RPMI7951 (cell line): ENCODE measurements around the gene SRRM2. TPM values are rescaled to one million over a fixed set of nuclear protein-coding genes. Genes with fewer than 3 reads are reported as not detected.

Experiments
- DNase-seq: peaks from one replicate; pipeline ENCODE4 v3.0.0-alpha.2; 2012; ENCODE audit warnings: low read depth
- total RNA-seq: library from RNA; depleted of rRNA; stranded (reverse); fragments of >200 nt; shearing (Covaris generic); gene quantifications from 2 replicates; pipeline ENCODE4 v1.2.3, GENCODE V29; 2014

The SRRM2 gene
- total RNA-seq, 1 experiment from 2014 or later: 40.0 TPM

DNA sequence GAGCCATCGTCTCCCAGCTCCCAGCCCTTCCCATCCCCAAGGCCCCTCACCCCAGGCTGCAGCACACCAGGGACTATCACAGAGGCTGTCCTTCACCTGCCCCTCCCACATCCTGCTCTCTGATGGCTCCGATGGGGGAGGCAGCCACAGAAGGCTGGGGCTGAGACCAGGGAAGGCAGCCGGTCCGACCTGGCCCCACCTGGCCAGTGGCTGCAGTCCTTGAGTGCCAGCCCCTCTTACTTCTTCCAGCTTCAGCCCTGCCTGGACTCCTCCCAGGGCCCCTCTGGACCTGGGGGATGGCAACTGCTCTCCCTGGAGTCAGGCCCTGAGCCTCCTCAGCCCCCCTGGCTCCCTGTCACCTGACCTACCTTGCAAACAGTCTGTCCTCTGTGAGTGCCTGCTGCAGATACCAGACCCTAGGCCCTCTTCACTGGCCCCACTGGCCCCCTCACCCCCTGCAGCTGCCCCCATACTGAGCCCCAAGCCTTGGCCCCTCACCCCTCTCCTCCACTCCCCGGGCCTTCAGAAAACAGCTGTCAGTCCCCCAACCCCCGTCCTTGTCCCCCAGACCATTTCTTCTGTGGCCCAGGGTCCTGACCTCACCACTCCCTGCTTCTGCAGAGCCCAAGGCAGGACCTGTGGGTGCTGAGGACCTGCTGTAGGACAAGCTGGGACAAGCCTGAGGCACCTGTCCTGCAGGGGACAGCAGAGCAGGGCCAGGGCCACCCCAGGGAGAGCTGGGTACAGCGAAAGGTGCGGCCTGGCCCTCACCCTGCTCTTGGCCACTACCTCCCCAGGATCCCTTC lies 12.6 kb upstream of the SRRM2 start:
- no peak for DNase-seq

DNA sequence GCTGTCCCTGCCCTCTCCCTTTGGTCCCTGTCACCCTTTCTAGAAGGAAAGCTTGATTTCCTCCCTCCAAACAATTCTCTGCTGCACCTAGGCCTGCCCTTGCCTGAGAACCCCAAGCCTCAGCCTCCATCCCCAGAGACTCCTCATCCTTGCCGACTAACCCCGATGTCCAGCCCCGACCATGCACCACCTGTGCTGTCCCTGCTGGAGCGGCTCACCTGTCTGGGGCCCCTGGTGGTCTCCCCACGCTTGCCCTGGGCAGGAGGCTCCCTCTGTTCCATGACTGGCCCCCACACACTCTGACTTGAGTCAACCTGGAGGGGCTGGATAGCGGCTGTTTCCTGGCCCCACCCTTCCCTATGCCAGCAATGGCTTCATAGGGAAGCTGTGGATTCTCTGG lies 12.0 kb upstream of the SRRM2 start:
- DNase-seq: no peak

DNA sequence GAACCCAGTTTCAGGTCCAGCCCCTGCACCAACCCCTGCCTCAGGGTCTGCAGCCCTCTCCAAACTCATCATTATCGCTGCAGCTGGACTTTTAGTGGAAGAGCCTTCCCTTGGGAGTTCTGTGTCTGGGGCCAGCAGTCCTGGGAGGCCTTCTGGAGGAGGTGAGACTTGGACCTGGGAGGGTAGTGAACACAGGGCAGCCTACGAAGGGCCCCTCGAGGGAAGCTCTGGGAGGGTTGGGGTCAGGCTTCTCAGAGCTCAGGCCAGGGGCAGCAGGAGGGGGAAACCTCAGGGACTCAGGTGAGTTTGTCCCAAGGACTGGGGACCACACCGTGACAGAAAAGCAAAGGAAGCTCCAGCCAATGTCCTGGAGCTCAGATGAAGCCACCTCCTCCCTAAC lies 11.3 kb upstream of the SRRM2 start:
- no peak for DNase-seq

DNA sequence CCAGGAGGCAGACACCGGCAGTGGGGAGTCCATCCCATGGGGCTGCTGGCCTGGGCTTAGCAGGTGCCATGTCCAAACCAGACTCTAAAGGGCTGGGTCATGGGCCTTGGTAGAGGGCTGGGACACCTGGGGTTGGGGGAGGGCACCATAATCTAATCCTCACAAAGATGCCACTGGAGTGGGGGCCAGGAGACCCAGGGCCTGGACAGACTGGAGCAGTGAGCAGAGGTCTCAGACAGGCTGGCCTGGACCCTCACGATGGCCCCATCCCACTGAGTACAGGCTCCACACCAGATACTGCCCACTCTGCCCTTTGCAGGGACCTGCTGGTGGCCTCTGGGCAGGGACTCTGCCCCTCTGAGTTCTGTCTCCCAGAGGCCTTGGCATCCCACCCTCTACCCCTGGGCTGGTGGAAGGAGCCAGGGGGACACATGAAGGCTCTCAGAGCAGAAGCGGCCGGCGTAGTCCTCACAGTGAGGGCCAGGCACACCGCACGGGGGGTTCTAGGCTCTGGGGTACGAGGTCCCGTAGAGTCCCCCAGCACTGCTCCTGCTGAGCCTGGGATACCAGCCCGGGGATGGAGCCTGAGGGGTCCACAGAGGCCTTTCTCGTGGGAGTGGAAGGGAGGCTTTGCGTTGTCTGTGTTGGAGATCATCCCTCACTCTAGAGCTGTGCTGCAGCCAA lies 10.0 kb upstream of the SRRM2 start:
- DNase-seq: no peak

DNA sequence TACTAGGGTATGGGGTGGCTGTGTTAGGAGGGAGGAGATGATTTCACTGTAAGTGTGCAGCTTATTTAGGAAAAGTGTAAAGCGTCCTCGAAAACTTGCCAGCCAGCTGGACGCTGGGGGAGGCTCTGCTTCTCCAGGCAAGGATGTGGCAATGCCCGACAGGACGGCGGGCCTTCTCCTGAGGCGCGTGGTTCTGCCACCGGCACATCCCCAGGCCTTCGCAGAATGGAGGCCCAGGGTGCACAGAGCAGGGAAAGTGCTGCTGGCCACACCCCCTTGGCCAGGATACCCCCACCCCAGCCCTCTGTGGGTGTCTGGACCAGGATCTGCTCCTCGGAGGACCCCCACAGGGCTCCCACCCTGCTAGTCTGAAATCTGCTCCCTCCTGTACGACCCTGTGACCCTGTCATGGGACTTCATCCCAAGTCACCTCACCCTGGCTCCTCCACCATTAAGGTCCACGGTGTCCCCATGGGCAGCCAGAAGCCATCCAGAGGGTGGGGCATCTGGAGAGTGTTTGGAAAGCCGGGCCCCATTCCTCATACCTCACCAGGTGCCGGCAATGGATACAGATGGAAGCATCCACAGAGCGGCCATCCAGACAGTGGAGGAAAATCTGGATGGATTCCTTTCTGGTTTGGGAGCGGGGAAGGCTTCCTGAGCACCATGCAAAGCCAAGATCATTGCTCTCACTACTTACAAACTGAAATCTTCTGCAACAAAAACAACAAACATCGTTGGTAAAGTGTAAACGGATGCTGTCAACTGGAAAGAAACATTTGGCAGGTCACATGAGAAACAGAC lies 9.2 kb upstream of the SRRM2 start:
- DNase-seq: no peak

DNA sequence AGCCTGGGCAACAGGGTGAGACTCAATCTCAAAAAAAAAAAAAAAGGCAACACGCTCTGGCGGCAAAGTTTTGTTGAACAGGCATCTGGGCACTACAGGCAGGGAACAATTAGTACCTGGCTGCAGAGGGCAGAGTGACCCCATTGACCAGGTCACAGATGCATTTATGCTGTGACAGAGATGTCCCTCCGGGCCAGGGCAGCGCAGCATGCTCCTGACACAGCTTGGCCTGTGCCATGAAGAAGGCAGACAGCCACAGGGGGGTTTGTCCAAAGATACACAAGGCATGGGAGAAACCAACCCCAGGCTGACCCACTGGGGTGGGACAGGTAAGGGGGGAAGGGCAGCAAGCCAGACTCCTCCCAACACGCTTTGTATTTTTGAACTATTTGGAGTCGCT lies 7.7 kb upstream of the SRRM2 start:
- no peak for DNase-seq

DNA sequence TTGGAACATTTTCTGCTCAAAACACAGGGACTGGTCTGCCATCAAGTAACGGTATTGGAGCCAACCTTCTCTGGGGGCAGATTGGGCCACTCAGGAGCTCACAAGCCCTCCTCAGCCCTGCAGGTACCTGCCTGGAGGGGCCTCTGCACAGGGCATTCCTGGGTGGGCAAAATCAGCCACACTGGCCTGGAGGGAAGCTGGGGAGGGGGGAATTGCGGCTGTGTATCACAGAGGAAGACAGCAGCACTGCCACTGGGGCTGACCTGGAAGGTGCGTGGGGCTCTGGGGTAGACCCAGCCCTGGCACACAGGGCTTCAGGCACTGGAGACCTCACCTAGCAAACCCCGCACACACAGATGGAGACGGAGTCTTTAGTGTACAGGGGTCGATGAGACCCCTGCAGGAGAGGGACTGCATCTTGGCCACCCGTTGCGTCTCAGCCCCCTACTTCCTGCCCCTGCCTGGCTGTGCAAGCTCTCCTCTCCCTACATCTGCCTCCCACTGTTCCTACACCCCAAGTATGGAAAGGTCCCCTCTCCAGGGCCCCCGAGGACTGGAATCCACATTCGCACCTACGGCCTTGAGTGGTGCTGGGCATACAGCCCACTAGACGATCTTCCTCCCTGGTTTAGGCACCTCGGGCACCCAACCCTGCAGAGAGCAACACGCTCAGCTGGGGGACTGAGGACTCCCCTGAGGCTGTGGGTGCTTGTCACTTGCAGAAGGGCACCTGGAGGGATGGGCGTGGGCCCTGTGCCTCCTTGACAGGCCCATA lies 7.1 kb upstream of the SRRM2 start:
- DNase-seq: no peak

DNA sequence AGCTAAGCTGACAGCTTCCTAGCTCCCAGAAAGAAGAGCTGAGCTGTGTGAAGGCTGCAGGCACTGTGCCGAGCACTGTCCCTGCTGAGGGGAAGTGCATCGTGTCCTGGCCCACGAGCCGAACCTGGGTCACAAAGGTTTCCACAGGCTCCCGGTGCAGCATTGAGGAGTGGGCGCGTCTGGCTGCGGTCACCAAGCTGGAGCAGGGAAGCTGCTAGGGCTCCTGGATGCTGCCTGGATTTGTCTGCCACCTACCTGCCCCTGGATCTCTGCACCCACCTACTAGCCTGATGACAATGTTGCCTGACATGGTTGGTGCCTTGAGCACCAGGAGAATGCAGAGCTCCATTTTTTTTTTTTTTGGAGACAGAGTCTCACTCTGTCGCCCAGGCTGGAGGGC lies 6.5 kb upstream of the SRRM2 start:
- DNase-seq: no peak

DNA sequence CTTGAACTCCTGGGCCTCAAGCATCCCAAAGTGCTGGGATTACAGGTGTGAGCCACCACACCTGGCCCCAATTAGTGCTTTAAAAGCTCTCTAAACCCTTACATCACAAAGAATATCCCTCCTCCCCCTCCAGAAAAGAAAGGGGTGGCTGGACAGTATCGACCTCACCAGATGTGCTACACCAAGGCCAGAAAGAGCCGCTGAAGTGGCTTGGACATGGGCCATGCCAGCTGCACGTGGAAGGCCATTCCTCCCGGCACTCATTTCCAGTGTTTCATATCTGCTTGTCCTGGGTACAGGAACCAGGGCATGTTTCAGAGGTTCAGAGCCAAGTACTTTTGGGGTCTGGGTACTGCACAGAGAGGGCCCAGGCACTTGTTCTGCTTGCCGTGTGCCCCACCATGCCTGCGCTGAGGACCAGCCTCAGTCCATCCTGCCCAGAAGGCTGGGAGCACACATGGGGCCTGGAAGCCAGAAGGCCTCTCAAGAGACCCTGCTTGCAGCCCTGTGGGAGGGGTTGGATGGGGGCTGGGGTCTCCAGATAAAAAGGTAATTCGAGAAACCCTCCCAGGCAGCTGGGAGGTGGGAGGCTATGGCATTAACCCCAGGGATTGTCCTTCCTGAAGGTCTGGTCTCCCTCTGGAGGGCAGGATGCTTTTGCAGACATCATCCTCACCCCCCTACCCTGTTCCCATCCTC lies 3.5 kb upstream of the SRRM2 start:
- no peak for DNase-seq

DNA sequence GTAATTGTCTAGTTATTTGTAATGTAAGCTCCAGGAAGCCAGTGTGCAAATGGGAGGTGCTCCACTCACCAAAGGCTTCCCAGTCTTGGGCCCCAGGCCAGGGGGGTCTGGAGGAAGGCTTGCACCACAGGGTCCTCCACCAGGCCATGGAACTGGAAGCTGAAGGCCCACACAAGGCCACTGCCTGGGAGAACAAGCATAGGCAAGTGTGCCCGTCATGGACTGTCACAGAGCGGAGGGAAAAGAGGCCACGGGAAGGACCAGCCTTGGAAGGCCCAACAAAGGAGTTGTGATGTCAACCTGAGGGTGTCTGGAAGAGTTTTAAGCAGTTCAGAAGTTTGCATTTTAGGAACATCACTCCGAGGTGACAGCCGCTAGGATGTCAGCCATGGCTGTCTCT lies 3.0 kb upstream of the SRRM2 start:
- DNase-seq: no peak

DNA sequence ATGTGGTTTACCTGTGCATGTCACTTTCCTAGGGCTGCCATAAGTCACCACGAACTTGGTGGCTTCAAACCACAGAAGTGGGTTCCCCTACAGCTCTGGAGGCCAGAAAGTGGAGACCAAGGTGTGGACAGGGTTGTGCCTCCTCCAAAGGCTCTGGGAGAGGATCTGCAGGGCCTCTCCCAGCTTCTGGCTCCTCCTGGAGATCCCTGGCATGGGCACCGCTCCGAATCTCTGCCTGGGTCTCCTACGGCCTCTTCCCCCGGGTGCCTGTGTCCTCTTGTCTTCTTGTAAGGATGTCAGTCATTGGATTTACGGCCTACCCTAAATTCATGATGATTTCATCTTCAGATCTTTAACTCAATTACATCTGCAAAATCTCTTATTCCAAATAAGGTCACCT lies 2.5 kb upstream of the SRRM2 start:
- no peak for DNase-seq

DNA sequence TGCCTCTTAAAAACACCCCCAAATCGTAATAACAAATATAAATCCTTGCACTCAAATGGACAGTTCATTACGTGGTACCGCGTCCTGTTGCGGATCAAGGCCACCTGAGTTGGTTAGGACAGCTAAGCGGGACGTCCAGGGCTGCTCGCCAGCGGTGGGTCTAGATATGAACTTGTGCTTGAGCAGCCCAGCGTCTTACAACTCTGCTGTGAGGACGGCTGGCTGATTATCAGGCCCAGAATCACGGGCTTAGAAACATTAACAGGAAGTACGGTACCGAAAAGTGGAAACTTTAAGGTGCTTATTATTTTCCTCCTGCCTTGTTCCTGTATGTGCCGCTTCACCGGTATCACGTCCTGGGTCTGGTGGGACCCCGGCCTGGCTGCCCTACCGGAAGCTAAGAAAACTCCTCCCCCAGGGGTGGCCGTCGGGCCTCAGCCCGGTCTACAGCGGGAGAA lies 832 bp upstream of the SRRM2 start:
- DNase-seq: no peak

DNA sequence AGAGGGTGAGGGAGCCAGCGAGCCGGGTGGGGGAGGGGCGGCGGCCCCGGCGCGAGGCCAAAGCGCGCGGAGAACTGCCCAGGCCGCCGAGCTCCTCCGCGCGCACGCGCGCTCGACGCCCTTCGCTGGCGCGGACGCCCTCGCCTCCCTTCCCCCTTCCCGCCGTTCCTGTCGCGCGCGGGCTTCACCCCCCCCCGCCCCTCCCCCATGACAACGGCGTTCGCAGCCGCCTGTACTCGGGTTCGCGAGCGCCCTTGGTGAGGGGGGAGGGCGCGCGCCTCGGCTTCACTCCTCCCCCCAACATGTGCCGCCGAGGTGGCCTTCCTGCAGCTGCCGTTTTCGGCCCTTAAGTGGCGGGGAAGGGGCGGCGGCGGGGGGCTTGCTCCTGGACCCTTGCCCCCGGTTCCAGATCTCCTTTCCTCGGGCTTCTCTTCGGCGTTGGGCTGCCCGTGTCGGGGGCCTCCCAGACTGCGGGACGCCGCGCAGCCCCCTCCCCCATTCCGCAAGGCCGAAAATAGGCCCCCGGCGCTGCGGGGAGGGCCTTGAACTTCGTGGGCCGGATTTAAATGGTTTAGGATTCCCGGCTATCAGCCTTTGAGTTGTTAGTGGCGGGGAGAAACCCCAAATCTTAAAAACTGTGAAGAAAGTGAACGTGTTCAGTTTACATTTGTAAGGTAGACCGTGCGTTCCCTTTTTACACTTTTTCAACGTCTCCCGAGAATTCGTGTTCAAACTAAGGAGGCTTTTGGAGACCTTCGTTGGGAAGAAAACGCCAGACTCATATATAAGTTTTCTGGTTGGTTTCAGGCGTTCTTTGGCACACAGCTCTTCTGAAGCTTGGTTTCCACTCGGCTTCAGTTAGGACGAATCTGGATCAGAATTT lies 653 bp downstream of the SRRM2 start:
- peak; percentile 70 for DNase-seq

DNA sequence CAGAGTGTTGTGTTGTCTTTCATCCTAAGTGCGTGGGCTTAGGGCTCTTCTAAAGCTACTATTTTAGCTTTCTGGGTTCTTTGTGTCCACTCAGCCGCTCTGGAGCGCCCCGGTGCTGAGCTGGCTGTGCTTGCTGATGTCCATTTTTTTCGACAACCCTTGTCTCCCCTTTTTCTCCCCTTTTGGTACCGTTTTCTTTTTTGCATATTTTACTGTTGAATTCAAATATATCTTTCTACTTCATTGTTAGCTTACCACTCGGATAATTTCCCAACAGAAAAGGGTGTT lies 1.2 kb downstream of the SRRM2 start:
- no peak for DNase-seq

DNA sequence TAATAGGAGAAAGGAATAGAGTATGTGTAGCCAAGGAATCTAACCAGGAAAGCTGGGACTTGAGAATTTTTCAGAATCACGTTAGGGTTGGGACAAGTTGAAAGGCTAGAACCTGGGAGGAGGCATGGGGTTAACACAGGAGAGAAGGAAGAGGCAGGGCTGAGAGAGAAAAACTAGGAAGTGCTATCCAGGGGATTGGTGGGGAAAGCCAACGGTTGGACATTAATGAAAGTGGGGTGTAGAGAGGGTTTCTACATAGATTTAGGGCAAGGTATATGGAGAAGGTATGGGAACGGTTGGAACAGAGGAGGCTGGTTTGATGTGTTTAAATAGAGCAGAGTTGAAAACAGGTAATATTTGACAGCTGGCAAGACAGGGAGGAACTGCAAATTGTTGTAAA lies 2.7 kb downstream of the SRRM2 start:
- DNase-seq: no peak

DNA sequence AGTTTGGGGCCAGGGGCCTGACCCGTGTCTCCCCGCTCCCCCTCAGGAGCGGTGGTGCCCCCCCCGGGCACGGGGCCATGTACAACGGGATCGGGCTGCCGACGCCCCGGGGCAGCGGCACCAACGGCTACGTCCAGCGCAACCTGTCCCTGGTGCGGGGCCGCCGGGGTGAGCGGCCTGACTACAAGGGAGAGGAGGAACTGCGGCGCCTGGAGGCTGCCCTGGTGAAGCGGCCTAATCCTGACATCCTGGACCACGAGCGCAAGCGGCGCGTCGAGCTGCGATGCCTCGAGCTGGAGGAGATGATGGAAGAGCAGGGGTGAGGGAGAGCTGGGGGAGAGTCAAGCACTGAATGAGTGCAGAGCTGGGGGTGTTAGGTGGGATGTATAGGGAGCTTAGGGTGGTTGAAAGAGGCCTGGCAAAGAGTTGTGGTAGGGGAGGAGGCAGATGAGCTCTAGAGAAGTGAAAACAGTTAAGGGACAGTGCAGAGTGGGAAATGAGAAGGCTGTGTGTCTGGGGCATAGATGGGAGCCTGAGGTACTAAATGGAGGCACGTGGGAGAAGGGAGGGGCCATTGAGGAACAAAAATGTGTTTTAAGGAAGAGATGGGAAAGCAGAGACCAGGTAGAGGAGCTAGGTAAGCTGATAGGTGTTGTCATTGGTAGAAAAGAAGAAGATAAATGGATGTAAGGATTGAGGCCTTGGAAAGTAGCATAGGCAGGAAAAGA lies 4.0 kb downstream of the SRRM2 start:
- DNase-seq: no peak

DNA sequence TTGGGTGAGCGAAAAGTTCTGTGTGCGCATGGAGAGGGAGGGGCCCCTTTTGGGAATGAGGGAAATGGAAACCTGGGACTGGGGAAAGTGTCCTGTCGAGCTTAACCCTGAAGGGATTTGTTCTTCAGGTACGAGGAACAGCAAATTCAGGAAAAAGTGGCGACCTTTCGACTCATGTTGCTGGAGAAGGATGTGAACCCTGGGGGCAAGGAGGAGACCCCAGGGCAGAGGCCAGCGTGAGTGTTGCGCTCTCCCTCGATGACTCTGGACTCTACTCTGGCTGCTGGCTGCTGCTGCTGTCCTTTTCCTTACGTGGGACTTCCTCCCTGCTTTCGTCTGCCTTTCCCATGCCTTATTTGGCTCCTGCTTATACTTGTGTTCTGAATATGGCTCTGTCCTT lies 4.9 kb downstream of the SRRM2 start:
- no peak for DNase-seq

DNA sequence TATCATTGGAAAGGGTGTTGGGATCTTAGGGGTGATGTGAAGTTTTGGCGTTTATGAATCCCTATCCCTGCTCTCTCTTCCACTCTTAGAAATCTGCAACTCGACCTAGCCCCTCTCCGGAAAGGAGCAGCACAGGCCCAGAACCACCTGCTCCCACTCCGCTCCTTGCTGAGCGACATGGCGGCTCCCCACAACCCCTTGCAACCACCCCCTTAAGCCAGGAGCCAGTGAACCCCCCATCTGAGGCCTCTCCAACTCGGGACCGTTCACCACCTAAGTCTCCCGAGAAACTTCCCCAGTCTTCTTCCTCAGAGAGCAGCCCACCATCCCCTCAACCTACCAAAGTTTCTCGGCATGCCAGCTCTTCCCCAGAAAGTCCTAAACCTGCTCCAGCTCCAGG lies 9.0 kb downstream of the SRRM2 start:
- no peak for DNase-seq

DNA sequence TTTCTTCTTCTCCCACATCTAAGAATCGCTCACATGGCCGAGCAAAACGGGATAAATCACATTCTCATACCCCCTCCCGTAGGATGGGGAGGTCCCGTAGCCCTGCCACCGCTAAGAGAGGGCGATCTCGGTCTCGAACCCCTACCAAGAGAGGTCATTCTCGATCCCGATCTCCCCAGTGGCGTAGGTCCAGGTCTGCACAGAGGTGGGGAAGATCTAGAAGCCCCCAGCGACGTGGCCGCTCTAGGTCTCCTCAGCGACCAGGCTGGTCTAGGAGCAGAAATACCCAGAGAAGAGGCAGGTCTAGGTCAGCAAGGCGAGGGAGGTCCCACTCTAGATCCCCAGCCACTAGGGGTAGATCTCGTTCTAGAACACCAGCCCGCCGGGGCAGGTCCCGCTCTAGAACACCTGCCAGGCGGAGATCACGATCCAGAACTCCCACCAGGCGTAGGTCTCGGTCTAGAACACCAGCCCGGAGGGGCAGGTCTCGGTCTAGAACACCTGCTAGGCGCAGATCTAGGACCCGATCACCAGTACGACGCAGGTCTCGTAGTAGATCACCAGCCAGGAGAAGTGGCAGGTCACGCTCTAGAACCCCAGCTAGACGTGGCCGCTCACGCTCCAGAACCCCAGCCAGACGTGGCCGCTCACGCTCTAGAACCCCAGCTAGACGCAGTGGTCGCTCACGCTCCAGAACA lies 9.6 kb downstream of the SRRM2 start:
- DNase-seq: no peak
